Type B pancreatic cell (in vitro differentiated cells): ENCODE data around the gene ANAPC15. TPM values are rescaled to one million over a fixed set of nuclear protein-coding genes. Genes with fewer than 3 reads are reported as not detected.

ENCODE experiments used
- DNase-seq: peaks from one replicate; pipeline ENCODE4 v3.0.0; 2021; ENCODE audit warnings: mixed read lengths; ENCODE audit not compliant: unreplicated experiment; ENCODE audit errors: extremely low spot score
- H3K27ac Mint-ChIP-seq: 2 replicates; pipeline ENCODE4 v1.8.0; 2021; ENCODE audit warnings: mild to moderate bottlenecking, mixed read lengths
- H3K27me3 Mint-ChIP-seq: 2 replicates; pipeline ENCODE4 v1.8.0; 2021; ENCODE audit warnings: mixed read lengths
- H3K36me3 Mint-ChIP-seq: 2 replicates; pipeline ENCODE4 v1.8.0; 2021; ENCODE audit warnings: mixed read lengths
- H3K4me1 Mint-ChIP-seq: one replicate; pipeline ENCODE4 v1.8.0; 2021; ENCODE audit warnings: mixed read lengths; ENCODE audit not compliant: unreplicated experiment
- H3K4me3 Mint-ChIP-seq: 2 replicates; pipeline ENCODE4 v1.8.0; 2021; ENCODE audit warnings: mild to moderate bottlenecking, mixed read lengths
- H3K9me3 Mint-ChIP-seq: 2 replicates; pipeline ENCODE4 v1.8.0; 2021; ENCODE audit warnings: mixed read lengths
- CTCF ChIP-seq: fragments of 200-600 bp; sonication (generic); conservative IDR thresholded peaks from 2 replicates; pipeline ENCODE4 v1.5.0; 2021; ENCODE audit warnings: antibody characterized with exemption, mild to moderate bottlenecking
- total RNA-seq: library from RNA; stranded (reverse); gene quantifications from 2 replicates; pipeline ENCODE4 v1.2.1, GENCODE V29; 2021; ENCODE audit warnings: low replicate concordance

The ANAPC15 gene
- total RNA-seq, 1 donor from 2014 or later = 47.9 TPM

DNA sequence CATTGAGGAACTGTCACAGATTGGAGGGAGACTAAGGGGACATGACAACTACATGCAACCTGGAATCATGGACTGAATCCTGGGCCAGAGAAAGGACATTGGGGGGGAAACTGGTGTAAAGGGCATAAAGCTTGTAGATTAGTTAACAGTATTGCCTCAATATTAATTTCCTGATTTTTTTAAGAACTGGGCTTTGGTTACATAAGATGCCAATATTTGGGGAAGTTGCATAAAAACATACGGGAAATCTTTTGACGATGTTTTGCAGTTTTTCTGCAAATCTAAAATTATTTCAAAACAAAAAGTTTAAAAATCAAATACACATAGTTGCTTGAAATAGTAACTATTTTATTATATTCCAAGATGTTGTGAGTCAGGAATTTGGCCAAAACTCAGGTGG, 20.2 kb upstream of the ANAPC15 start:
- Mint-ChIP-seq H3K36me3 (no peaks in the 10 kb centered on the region), H3K27ac (no peak overlapping the region), H3K9me3 (no peaks in the 10 kb centered on the region), H3K27me3 (peaks cover 20% of the 10 kb centered on the region), H3K4me3 (no peak overlapping the region), H3K4me1 (no peaks in the 10 kb centered on the region)
- no peak for TF ChIP-seq CTCF
- DNase-seq = no peak

DNA sequence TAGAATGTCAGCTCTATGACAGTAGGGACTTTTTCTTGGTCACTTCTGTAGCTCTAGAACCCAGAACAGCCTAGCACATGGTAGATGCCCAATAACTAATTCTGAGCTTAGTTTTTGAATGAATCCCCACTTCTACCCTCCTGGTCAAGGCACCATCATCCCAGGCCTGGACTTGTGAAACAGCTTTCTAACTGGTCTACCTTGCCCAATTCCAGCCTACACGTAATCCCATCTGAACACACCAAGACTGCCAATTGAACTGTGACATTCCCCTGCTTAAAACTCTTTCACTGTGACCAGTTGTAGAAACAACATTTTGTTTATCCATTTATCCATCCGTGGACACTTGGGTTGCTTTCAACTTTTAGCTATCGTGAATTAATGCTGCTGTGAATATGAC, 16.9 kb upstream of the ANAPC15 start:
- Mint-ChIP-seq H3K9me3 (no peaks in the 10 kb centered on the region), H3K27ac (no peak overlapping the region), H3K4me1 (no peaks in the 10 kb centered on the region), H3K27me3 (peaks cover 20% of the 10 kb centered on the region), H3K4me3 (no peak overlapping the region), H3K36me3 (no peaks in the 10 kb centered on the region)
- no peak for TF ChIP-seq CTCF
- DNase-seq = no peak

DNA sequence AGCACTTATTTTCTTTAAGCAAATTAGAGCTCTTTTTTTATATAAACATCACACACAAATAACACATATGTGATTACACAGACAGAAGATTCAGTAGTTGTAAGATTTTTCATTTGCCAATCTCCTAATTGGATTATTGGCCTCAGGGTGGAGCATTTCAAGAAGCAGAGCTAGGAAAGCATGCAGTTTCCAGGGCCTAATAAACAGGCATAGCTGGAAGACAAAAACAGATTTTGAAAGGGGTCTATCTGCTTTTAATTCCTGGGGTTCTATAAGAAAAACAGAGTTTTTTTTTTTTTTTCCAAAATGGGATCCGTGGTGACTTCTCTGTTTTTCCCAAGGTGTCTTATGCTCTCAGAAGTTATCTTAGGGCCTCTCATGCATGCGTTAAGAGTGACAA, 15.4 kb upstream of the ANAPC15 start:
- no peaks in the 10 kb centered on the region for H3K9me3 Mint-ChIP-seq

DNA sequence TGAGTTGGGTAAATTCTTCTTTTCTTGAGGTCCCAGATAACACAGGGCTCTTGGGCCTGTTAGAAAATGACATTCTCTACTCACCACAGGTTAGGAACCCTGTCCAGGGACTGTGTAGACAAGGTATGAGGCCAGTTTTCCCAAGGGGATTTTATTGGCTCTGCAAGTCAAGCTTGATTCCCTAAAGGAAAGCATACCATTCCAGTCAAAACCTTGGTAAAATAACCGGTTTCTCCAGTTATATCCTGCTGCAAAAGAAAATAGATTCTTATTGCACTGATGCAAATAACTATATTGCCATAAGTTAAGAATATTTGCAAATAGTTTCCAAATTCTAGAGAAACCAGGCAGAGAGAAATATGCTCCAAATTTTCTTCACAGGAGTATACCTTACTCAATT, 13.5 kb upstream of the ANAPC15 start:
- no peak for DNase-seq
- H3K4me3 Mint-ChIP-seq = no peak overlapping the region
- H3K27me3 Mint-ChIP-seq = peaks cover 4% of the 10 kb centered on the region
- TF ChIP-seq CTCF = no peak
- no peaks in the 10 kb centered on the region for H3K4me1 Mint-ChIP-seq
- H3K27ac Mint-ChIP-seq = no peak overlapping the region
- no peaks in the 10 kb centered on the region for H3K9me3 Mint-ChIP-seq
- no peaks in the 10 kb centered on the region for H3K36me3 Mint-ChIP-seq

More for the DNA sequence above, 15.4 kb upstream of the ANAPC15 start:
- Mint-ChIP-seq H3K36me3 (no peaks in the 10 kb centered on the region), H3K27ac (no peak overlapping the region), H3K4me3 (no peak overlapping the region), H3K4me1 (no peaks in the 10 kb centered on the region), H3K27me3 (peaks cover 13% of the 10 kb centered on the region)
- no peak for DNase-seq
- no peak for TF ChIP-seq CTCF

GRCh38 chr11:72124046-72124445, 11.6 kb upstream of the ANAPC15 start:
- H3K9me3 Mint-ChIP-seq = no peaks in the 10 kb centered on the region
- no peak for TF ChIP-seq CTCF
- no peaks in the 10 kb centered on the region for H3K36me3 Mint-ChIP-seq
- DNase-seq = no peak
- no peak overlapping the region for H3K4me3 Mint-ChIP-seq
- H3K4me1 Mint-ChIP-seq = peaks cover under 1% of the 10 kb centered on the region
- peaks cover 1% of the 10 kb centered on the region for H3K27me3 Mint-ChIP-seq
- H3K27ac Mint-ChIP-seq = no peak overlapping the region

DNA sequence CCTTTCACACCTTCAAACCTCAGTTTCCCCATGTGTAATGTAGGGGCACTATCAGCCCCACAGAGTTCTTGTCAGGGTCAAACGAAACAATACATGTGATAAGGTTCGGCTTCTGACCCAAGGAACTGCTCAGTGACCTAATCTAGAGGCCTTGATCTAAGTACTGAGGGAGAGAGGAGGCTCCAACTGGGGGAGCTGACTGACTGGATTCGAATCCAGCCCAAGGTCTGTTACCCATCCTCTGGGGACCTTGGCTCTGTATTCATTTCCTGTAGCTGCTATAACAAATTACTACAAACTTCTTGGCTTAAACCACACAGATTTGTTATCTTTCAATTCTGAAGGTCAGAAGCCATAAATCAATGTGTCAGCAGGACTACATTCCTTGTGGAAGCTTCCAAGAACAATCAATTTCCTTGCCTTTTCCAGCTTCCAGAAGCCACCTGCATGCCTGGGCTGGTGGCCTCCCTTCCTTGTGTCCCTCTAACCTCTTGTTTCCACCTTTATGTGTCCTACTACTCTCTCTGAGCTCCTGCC, 10.7 kb upstream of the ANAPC15 start:
- no peaks in the 10 kb centered on the region for H3K36me3 Mint-ChIP-seq
- no peaks in the 10 kb centered on the region for H3K27me3 Mint-ChIP-seq
- no peak for TF ChIP-seq CTCF
- H3K4me1 Mint-ChIP-seq = peaks cover 9% of the 10 kb centered on the region
- H3K9me3 Mint-ChIP-seq = no peaks in the 10 kb centered on the region
- no peak overlapping the region for H3K4me3 Mint-ChIP-seq
- no peak for DNase-seq
- H3K27ac Mint-ChIP-seq = no peak overlapping the region
